K562 (cell line): ENCODE measurements around the gene CCDC124. TPM values are rescaled to one million over a fixed set of nuclear protein-coding genes. Genes with fewer than 3 reads are reported as not detected.

Experiments
- ATAC-seq: fragments of 200-7000 bp; cut with Tn5 transposase; 3 replicates; pipeline ENCODE4 v1.9.1; 2020; ENCODE audit warnings: moderate library complexity
- BruUV-seq: library from RNA; stranded (reverse); fragments of 400-500 nt; replicated peaks from 2 replicates; lab custom pipeline; 2021; lab: Mats Ljungman, UMichigan
- CTCF ChIA-PET: fragments of 300-600 bp; formaldehyde crosslinking; extraction: SDS; loops from one replicate; lab custom pipeline; 2021; ENCODE audit warnings: low intra/inter-chr PET ratio; lab: Yijun Ruan, JAX
- POLR2A ChIA-PET: fragments of 300-600, 350-650 bp; sonication (Branson Sonifier 250); formaldehyde crosslinking; extraction: SDS; loops from one replicate; lab custom pipeline; 2021; ENCODE audit warnings: antibody characterized with exemption, inconsistent platforms; lab: Yijun Ruan, JAX
- DNase-seq, 4 experiments: peaks; one replicate each; pipeline versions ENCODE4 v3.0.0 to v3.0.0-alpha.2; 2011 to 2018; ENCODE audit warnings: low spot score in 3 of 4, mixed read lengths in 3 of 4; ENCODE audit errors: extremely low read depth in 1 of 4
- FAIRE-seq: peaks from 2 replicates; lab custom pipeline; 2011; peaks lifted over from hg19 to GRCh38; lab: Jason Lieb, UNC
- H2AFZ ChIP-seq: 2 replicates; pipeline ENCODE4 v1.6.0; 2011; ENCODE audit warnings: low read depth, low read length, control low read depth, inconsistent platforms
- H3K27ac ChIP-seq: fragments of 200-600 bp; 3 replicates; pipeline ENCODE4 v1.8.0; 2011; ENCODE audit warnings: low read depth, mild to moderate bottlenecking, control low read depth, inconsistent platforms, low read length, moderate library complexity, mixed read lengths; ENCODE audit errors: extremely low read depth
- H3K27me3 ChIP-seq, 2 experiments: fragments of 300-600 bp in 1 of 2; 2 replicates in 1 of 2; 3 replicates in 1 of 2; pipeline versions ENCODE4 v1.6.0 to v1.8.0; 2011; ENCODE audit warnings: inconsistent platforms in 2 of 2, low read length in 2 of 2, mild to moderate bottlenecking in 1 of 2, mixed read lengths in 1 of 2, moderate library complexity in 1 of 2; ENCODE audit not compliant: control insufficient read depth in 2 of 2, insufficient read depth in 2 of 2
- H3K36me3 ChIP-seq: fragments of 300-600 bp; 3 replicates; pipeline ENCODE4 v1.8.0; 2011; ENCODE audit warnings: mild to moderate bottlenecking, low read length, inconsistent platforms; ENCODE audit not compliant: control insufficient read depth, insufficient read depth
- H3K4me1 ChIP-seq, 2 experiments: fragments of 200-600 bp in 1 of 2; replicated peaks in 1 of 2; 2 replicates in 1 of 2; 3 replicates in 1 of 2; pipeline versions ENCODE4 v1.5.1 to v1.8.0; 2011; ENCODE audit warnings: inconsistent platforms in 2 of 2, low read length in 2 of 2, mild to moderate bottlenecking in 1 of 2, mixed read lengths in 1 of 2, moderate library complexity in 1 of 2; ENCODE audit not compliant: control insufficient read depth in 2 of 2, insufficient read depth in 2 of 2
- H3K4me2 ChIP-seq: 2 replicates; pipeline ENCODE4 v1.6.1; 2011; ENCODE audit warnings: low read length, control low read depth, inconsistent platforms, mixed read lengths; ENCODE audit not compliant: insufficient read depth
- H3K4me3 ChIP-seq: fragments of 200-600 bp; sonication (generic), shearing (Covaris generic); 2 replicates; pipeline ENCODE4 v1.5.1; 2016; ENCODE audit warnings: control low read depth, inconsistent platforms
- H3K79me2 ChIP-seq: fragments of 200-600 bp; 3 replicates; pipeline ENCODE4 v1.8.0; 2011; ENCODE audit warnings: low read length, inconsistent platforms; ENCODE audit not compliant: control insufficient read depth, insufficient read depth
- H3K9ac ChIP-seq, 2 experiments: 2 replicates each; pipeline versions ENCODE4 v1.6.0 to v1.6.1; 2011; ENCODE audit warnings: low read depth in 2 of 2, low read length in 2 of 2, control low read depth in 1 of 2, inconsistent platforms in 1 of 2, mild to moderate bottlenecking in 1 of 2, mixed read lengths in 1 of 2; ENCODE audit not compliant: insufficient read depth in 1 of 2
- H3K9me1 ChIP-seq: one replicate; pipeline ENCODE4 v1.6.0; 2011; ENCODE audit warnings: inconsistent platforms, mild to moderate bottlenecking, low read length, moderate library complexity; ENCODE audit not compliant: control insufficient read depth, insufficient read depth
- H3K9me3 ChIP-seq: replicated peaks from 2 replicates; pipeline ENCODE4 v1.5.1; 2011; ENCODE audit warnings: low read depth, low read length, inconsistent platforms; ENCODE audit not compliant: control insufficient read depth, insufficient read depth
- H4K20me1 ChIP-seq: replicated peaks from 2 replicates; pipeline ENCODE4 v1.6.1; 2011; ENCODE audit warnings: low read length, inconsistent platforms, mixed read lengths; ENCODE audit not compliant: control insufficient read depth, insufficient read depth
- FOXA3 ChIP-seq, 2 experiments: fragments of 450-650 bp in 1 of 2; sonication (generic) in 1 of 2; formaldehyde crosslinking; IDR thresholded peaks in 1 of 2; conservative IDR thresholded peaks in 1 of 2; 2 replicates each; pipeline versions ENCODE4 v1.4.0 to v1.8.0; 2020 to 2022; ENCODE audit warnings: mild to moderate bottlenecking in 2 of 2, missing genetic modification reagents in 1 of 2
- NFE2 ChIP-seq: IDR thresholded peaks from 2 replicates; pipeline ENCODE4 v1.6.1; 2014; ENCODE audit warnings: antibody characterized with exemption, low read depth
- PHF20 ChIP-seq: fragments of 450-650 bp; IDR thresholded peaks from 2 replicates; pipeline ENCODE4 v1.6.1; 2018; ENCODE audit not compliant: partially characterized antibody
- SIX5 ChIP-seq, 2 experiments: IDR thresholded peaks; 2 replicates each; pipeline ENCODE4 v1.6.1; 2011; ENCODE audit warnings: low read length in 2 of 2, borderline replicate concordance in 1 of 2, low read depth in 1 of 2, mild to moderate bottlenecking in 1 of 2, moderate library complexity in 1 of 2; ENCODE audit not compliant: insufficient read depth in 1 of 2
- TAF15 ChIP-seq: fragments of 200-400 bp; formaldehyde crosslinking; IDR thresholded peaks from 2 replicates; pipeline ENCODE4 v1.6.1; 2017; ENCODE audit warnings: mild to moderate bottlenecking, low read depth, low read length, moderate library complexity
- ZNF354B ChIP-seq: fragments of 250-450 bp; sonication (Bioruptor Pico); IDR thresholded peaks from 2 replicates; pipeline ENCODE4 v1.4.0; 2020
- WGBS: fragments of 100-300 bp; shearing (Covaris generic); methylation state at CpG from one replicate; pipeline ENCODE4 v1.1.6; 2016; ENCODE audit warnings: low coverage, mixed read lengths; ENCODE audit not compliant: insufficient coverage; ENCODE audit errors: missing lambda C conversion rate; 5-methylcytosine and 5-hydroxymethylcytosine counted together
- in situ Hi-C: fragments of 300-500 bp; cut with MboI; formaldehyde crosslinking; loops from 4 replicates; pipeline ENCODE4 v1.15.0; 2018; ENCODE audit warnings: inconsistent platforms, mixed read lengths
- intact Hi-C: fragments of 100-400 bp; cut with micrococcal nuclease; formaldehyde crosslinking; loops from 2 replicates; pipeline ENCODE4 v1.14.2; 2022
- polyA plus RNA-seq, 8 experiments: library from polyadenylated mRNA; depleted of rRNA in 4 of 8; stranded (reverse) in 5 of 8; unstranded in 3 of 8; fragments of >200 nt; fragmentation: Nextera tagmentation in 2 of 8; fragmentation: Illumina TruSeq in 1 of 8; extraction: Ambion mirVana in 2 of 8; extraction: Trizol in 1 of 8; gene quantifications; 2 replicates each; pipeline versions ENCODE4 v1.2.1 to v1.2.3, GENCODE V29; 2011 to 2014; ENCODE audit warnings: inconsistent platforms in 1 of 8, missing spikeins in 1 of 8
- total RNA-seq, 7 experiments: library from RNA; depleted of rRNA in 6 of 7; stranded (reverse); fragments of >200 nt in 6 of 7; fragmentation: Illumina TruSeq in 2 of 7; extraction: Trizol in 2 of 7; gene quantifications; 2 replicates each; pipeline versions ENCODE4 v1.2.1 to v1.2.3, GENCODE V29; 2011 to 2021; ENCODE audit warnings: low replicate concordance in 1 of 7
- TF ChIP-seq, protein P1 (sequence below), 2 experiments: IDR thresholded peaks; 2 replicates each; pipeline ENCODE4 v1.6.1; 2011; ENCODE audit warnings: borderline replicate concordance in 1 of 2, control low read depth in 1 of 2, low read depth in 1 of 2, low read length in 1 of 2, mild to moderate bottlenecking in 1 of 2, mixed read lengths in 1 of 2, moderate library complexity in 1 of 2; ENCODE audit not compliant: insufficient read depth in 1 of 2, insufficient read length in 1 of 2, poor library complexity in 1 of 2, severe bottlenecking in 1 of 2; ENCODE audit errors: extremely low read depth in 1 of 2
- TF ChIP-seq, protein P2 (sequence below): sonication (generic); formaldehyde crosslinking; IDR thresholded peaks from 2 replicates; pipeline ENCODE4 v1.8.0; 2022; ENCODE audit warnings: mild to moderate bottlenecking, missing genetic modification reagents

CCDC124 gene
- total and polyA plus RNA-seq, 9 of the 15 experiments (the other 6 are each of a cell fraction or from before 2014, with no cell fraction given): 5.8 to 234 (median 40.1) TPM

DNA sequence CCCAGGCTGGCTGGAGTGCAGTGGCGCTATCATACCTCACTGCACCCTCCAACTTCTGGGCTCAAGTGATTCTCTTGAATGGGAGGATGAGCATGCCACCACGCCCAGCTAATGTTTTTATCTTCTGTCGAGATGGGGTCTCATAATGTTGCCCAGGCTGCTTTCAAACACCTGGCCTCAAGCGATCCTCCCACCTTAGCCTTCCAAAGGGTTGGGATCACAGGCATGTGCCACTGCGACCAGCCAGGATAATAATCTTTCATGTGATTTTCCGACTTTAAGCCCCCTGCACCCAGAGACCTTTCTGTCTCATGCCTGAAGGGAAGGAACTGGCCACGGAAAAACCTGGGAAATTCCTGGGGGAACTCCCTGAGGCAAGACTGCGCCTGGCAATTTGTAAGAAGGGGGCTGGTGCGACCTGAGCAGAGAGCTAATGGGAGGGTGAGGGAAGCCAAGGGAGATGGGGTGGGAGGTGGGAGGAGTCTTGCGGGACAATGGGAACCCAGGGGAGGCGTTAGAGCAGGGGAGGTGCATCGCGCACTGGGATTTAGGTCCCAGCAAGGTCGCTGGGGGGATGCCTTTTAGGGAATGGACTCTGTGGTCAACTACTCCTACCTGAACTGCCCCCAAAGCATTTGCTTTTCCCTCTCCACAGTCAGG is 1.2 kb upstream of the CCDC124 start (continued):
- TF ChIP-seq TAF15 (no peak), PHF20 (no peak), SIX5 (IDR thresholded peaks at IDR 0.05; ENCODE audit: borderline replicate concordance in 1 of 2, insufficient read depth in 1 of 2, low read depth in 1 of 2, low read length in 2 of 2) (no peak), ZNF354B (CRISPR knock-in tag) (no peak)

DNA sequence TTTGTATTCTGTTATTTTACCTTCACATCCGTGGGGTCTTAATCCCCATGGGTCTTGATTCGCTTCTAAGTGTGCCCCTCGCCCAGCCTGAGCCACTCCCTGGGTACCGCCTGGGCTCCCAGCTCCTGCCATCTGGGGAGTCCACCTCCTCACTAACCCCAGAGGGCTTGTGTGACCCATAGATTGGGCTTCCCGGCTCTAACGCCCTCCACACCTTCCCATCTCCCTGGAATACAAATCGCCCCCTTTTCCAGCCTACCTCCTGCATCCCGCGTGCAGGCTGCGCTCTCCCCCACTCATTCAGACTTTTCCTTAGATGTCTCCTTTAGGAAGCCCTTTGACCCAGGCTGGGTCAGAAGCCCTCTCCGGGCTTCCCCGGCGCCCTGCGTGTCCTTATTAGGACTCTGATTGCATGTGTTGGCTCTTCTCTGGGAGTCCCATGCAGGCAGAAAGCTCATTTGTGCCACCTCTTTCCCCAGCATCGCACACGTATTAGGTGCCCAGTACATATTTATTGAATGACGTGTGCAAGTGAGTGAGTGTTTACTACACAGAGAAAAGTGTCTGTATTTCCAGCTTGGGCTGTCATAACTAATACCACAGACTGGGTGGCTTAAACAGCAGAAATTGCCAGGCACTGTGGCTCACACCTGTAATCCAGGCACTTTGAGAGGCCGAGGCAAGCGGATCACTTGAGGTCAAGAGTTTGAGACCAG is 757 bp downstream of the CCDC124 start:
- Histone ChIP-seq H3K9me1 (no peaks in the 10 kb centered on the region), H4K20me1 (no peaks in the 10 kb centered on the region), H3K9me3 (no peaks in the 10 kb centered on the region), H3K27me3 (no peaks in the 10 kb centered on the region), H2AFZ (peak overlapping the region; percentile 97), H3K4me3 (peak overlapping the region; percentile 89), H3K4me1 (peaks cover 12 to 18% of the 10 kb centered on the region in 2 experiments; a peak in 4 of 5 replicates), H3K79me2 (peaks cover 24% of the 10 kb centered on the region), H3K36me3 (peaks cover 19% of the 10 kb centered on the region; the same call in 1 of the 3 replicates), H3K27ac (peak overlapping the region; percentile 95), H3K4me2 (peak overlapping the region; percentile 89), H3K9ac (peak overlapping the region; percentile 93 to 99)
- in situ Hi-C loops (no loop called here), intact Hi-C loops (no loop called here)
- ChIA-PET CTCF (interaction anchor here (1.0 to 2.8 kb wide), 2 partner anchors 63 to 74 kb away, joined by 7 to 31 read pairs; partner anchors contain the start of gene RPL18A), POLR2A (interaction anchor here (0.6 to 3.9 kb wide), 16 partner anchors 9 to 358 kb away, joined by 3 to 51 read pairs (median 4); partner anchors contain the start of genes JUND, RPL18A and SLC5A5)
- TF ChIP-seq, protein P1, sequence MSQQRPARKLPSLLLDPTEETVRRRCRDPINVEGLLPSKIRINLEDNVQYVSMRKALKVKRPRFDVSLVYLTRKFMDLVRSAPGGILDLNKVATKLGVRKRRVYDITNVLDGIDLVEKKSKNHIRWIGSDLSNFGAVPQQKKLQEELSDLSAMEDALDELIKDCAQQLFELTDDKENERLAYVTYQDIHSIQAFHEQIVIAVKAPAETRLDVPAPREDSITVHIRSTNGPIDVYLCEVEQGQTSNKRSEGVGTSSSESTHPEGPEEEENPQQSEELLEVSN (IDR thresholded peaks at IDR 0.05; ENCODE audit: borderline replicate concordance in 1 of 2, extremely low read depth in 1 of 2, insufficient read depth in 1 of 2, insufficient read length in 1 of 2, low read depth in 1 of 2, low read length in 1 of 2, poor library complexity in 1 of 2, severe bottlenecking in 1 of 2): peak in 1 of 2 experiments; percentile 3
- TF ChIP-seq, protein P2, sequence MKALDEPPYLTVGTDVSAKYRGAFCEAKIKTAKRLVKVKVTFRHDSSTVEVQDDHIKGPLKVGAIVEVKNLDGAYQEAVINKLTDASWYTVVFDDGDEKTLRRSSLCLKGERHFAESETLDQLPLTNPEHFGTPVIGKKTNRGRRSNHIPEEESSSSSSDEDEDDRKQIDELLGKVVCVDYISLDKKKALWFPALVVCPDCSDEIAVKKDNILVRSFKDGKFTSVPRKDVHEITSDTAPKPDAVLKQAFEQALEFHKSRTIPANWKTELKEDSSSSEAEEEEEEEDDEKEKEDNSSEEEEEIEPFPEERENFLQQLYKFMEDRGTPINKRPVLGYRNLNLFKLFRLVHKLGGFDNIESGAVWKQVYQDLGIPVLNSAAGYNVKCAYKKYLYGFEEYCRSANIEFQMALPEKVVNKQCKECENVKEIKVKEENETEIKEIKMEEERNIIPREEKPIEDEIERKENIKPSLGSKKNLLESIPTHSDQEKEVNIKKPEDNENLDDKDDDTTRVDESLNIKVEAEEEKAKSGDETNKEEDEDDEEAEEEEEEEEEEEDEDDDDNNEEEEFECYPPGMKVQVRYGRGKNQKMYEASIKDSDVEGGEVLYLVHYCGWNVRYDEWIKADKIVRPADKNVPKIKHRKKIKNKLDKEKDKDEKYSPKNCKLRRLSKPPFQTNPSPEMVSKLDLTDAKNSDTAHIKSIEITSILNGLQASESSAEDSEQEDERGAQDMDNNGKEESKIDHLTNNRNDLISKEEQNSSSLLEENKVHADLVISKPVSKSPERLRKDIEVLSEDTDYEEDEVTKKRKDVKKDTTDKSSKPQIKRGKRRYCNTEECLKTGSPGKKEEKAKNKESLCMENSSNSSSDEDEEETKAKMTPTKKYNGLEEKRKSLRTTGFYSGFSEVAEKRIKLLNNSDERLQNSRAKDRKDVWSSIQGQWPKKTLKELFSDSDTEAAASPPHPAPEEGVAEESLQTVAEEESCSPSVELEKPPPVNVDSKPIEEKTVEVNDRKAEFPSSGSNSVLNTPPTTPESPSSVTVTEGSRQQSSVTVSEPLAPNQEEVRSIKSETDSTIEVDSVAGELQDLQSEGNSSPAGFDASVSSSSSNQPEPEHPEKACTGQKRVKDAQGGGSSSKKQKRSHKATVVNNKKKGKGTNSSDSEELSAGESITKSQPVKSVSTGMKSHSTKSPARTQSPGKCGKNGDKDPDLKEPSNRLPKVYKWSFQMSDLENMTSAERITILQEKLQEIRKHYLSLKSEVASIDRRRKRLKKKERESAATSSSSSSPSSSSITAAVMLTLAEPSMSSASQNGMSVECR: peak; percentile 53
- TF ChIP-seq FOXA3 (CRISPR knock-in tag; conservative IDR thresholded peaks at IDR 0.05 in 1 of 2, IDR thresholded peaks at IDR 0.05 in 1 of 2): 0 out of 4 replicates have a peak, but pooled peaks of 1 of the 2 experiments have one; percentile 19
- no peak for TF ChIP-seq NFE2
- FAIRE-seq (no peak), ATAC-seq (no peak), DNase-seq (peak in 2 of 4 experiments; percentile 15 to 37)
- no TSS peak for BruUV-seq
- WGBS: 8% methylated on average over 18 of the region's 19 CpGs
